Subcutaneous abdominal adipose tissue (tissue), 5 donors: ENCODE measurements around the gene C4orf33.
"Not testable (repeated sequence)": the region's sequence is repeated elsewhere in the genome, so short reads cannot be mapped to it uniquely, and the experiment has no call there.

ENCODE experiments used
- H3K27ac ChIP-seq: one replicate; pipeline ENCODE4 v1.7.0; 2013; ENCODE audit warnings: low read depth, mild to moderate bottlenecking, inconsistent platforms, low read length, moderate library complexity
- H3K27me3 ChIP-seq, 5 donors: one replicate each; pipeline ENCODE4 v1.7.0; 2013; ENCODE audit warnings: low read length in 5 of 5, inconsistent platforms in 1 of 5; ENCODE audit not compliant: control insufficient read depth in 5 of 5, insufficient read depth in 4 of 5
- H3K36me3 ChIP-seq, 5 donors: one replicate each; pipeline ENCODE4 v1.7.0; 2013; ENCODE audit warnings: low read length in 5 of 5; ENCODE audit not compliant: control insufficient read depth in 5 of 5, insufficient read depth in 5 of 5
- H3K4me1 ChIP-seq, 5 donors: one replicate each; pipeline ENCODE4 v1.7.0; 2013; ENCODE audit warnings: low read length in 5 of 5, mild to moderate bottlenecking in 3 of 5, moderate library complexity in 1 of 5; ENCODE audit not compliant: control insufficient read depth in 5 of 5, insufficient read depth in 5 of 5
- H3K4me3 ChIP-seq, 5 donors: one replicate each; pipeline ENCODE4 v1.7.0; 2013; ENCODE audit warnings: low read length in 5 of 5, low read depth in 1 of 5
- H3K9ac ChIP-seq, 5 donors: one replicate each; pipeline ENCODE4 v1.7.0; 2013; ENCODE audit warnings: low read length in 5 of 5, mild to moderate bottlenecking in 4 of 5, moderate library complexity in 3 of 5
- H3K9me3 ChIP-seq, 5 donors: one replicate each; pipeline ENCODE4 v1.7.0; 2013; ENCODE audit warnings: low read length in 5 of 5; ENCODE audit not compliant: control insufficient read depth in 5 of 5
- donor health status: healthy.
- donor health status: healthy.
- donor health status: healthy.
- donor health status: healthy.
- donor health status: healthy.

C4orf33 gene

GRCh38 chr4:129095811-129096454 lies at the start of gene C4orf33:
Gene C4orf33 (plus strand): TSS chr4:129096152. CDS start chr4:129102611, 6,459 bp downstream.
- peak within 1 kb of the TSS; percentile 86 to 95 (median 89) for H3K9ac ChIP-seq
- H3K27ac ChIP-seq = peak within 1 kb of the TSS; percentile 95
- H3K36me3 ChIP-seq = no peaks in the 10 kb centered on the region
- H3K9me3 ChIP-seq = no peaks in the 10 kb centered on the region
- H3K4me1 ChIP-seq = peaks cover 5 to 25% (median 17%) of the 10 kb centered on the region in 5 donors
- peak within 1 kb of the TSS; percentile 84 to 97 (median 91) for H3K4me3 ChIP-seq
- no peaks in the 10 kb centered on the region for H3K27me3 ChIP-seq

- no peak overlapping the region for H3K27ac ChIP-seq
- no peak overlapping the region for H3K9ac ChIP-seq
- H3K36me3 ChIP-seq = peaks cover 0 to 14% (median 10%) of the 10 kb centered on the region in 5 donors
- H3K4me1 ChIP-seq = no peaks in the 10 kb centered on the region
- H3K9me3 ChIP-seq = peaks cover 22 to 68% (median 57%) of the 10 kb centered on the region in 5 donors
- no peaks in the 10 kb centered on the region for H3K27me3 ChIP-seq
- H3K4me3 ChIP-seq = no peak overlapping the region
These were observed 36.9 kb upstream of the C4orf33 start for GRCh38 chr4:129059028-129059427.

- Histone ChIP-seq H3K9me3 (peaks cover 20 to 47% (median 45%) of the 10 kb centered on the region in 5 donors), H3K9ac (no peak overlapping the region), H3K4me1 (no peaks in the 10 kb centered on the region), H3K27me3 (no peaks in the 10 kb centered on the region), H3K36me3 (peaks cover 0 to 14% (median 10%) of the 10 kb centered on the region in 5 donors), H3K27ac (no peak overlapping the region), H3K4me3 (peak overlapping the region in 1 of 5 donors; percentile 5)
These were observed 33.4 kb upstream of the C4orf33 start for GRCh38 chr4:129062580-129062979.

- Histone ChIP-seq H3K27me3 (no peaks in the 10 kb centered on the region), H3K4me3 (peak overlapping the region in 3 of 5 donors; percentile 38 to 49 (median 39)), H3K9ac (no peak overlapping the region), H3K4me1 (no peaks in the 10 kb centered on the region), H3K9me3 (peaks cover 20 to 53% (median 45%) of the 10 kb centered on the region in 5 donors), H3K27ac (no peak overlapping the region), H3K36me3 (peaks cover 0 to 14% (median 10%) of the 10 kb centered on the region in 5 donors)
These were observed 32.3 kb upstream of the C4orf33 start for GRCh38 chr4:129063640-129064039.

- Histone ChIP-seq H3K4me3 (no peak overlapping the region), H3K9me3 (peaks cover 12 to 44% (median 40%) of the 10 kb centered on the region in 5 donors), H3K27ac (no peak overlapping the region), H3K27me3 (no peaks in the 10 kb centered on the region), H3K9ac (no peak overlapping the region), H3K4me1 (no peaks in the 10 kb centered on the region), H3K36me3 (peaks cover 0 to 14% (median 10%) of the 10 kb centered on the region in 5 donors)
These were observed 31.2 kb upstream of the C4orf33 start for GRCh38 chr4:129064717-129065116.

- not testable (repeated sequence) for H3K27me3 ChIP-seq, H3K4me3 ChIP-seq, H3K9ac ChIP-seq, H3K9me3 ChIP-seq, H3K27ac ChIP-seq, H3K36me3 ChIP-seq, H3K4me1 ChIP-seq
These were observed 26.4 kb upstream of the C4orf33 start for GRCh38 chr4:129069537-129069936.

- H3K36me3 ChIP-seq = peaks cover 10 to 27% (median 14%) of the 10 kb centered on the region in 5 donors
- no peak overlapping the region for H3K27ac ChIP-seq
- no peaks in the 10 kb centered on the region for H3K27me3 ChIP-seq
- no peak overlapping the region for H3K9ac ChIP-seq
- H3K9me3 ChIP-seq = peaks cover 0 to 6% (median 0%) of the 10 kb centered on the region in 5 donors
- H3K4me3 ChIP-seq = no peak overlapping the region
- H3K4me1 ChIP-seq = no peaks in the 10 kb centered on the region
These were observed 18.6 kb upstream of the C4orf33 start for GRCh38 chr4:129077326-129077725.

GRCh38 chr4:129080129-129080528 lies 15.8 kb upstream of the C4orf33 start:
- H3K36me3 ChIP-seq = peaks cover 7 to 23% (median 10%) of the 10 kb centered on the region in 5 donors

GRCh38 chr4:129082302-129082701 lies 13.7 kb upstream of the C4orf33 start:
- Histone ChIP-seq H3K9me3 (peaks cover 0 to 10% (median 3%) of the 10 kb centered on the region in 5 donors), H3K27ac (no peak overlapping the region)

More at GRCh38 chr4:129080129-129080528, 15.8 kb upstream of the C4orf33 start:
- no peak overlapping the region for H3K4me3 ChIP-seq
- no peaks in the 10 kb centered on the region for H3K27me3 ChIP-seq
- H3K27ac ChIP-seq = no peak overlapping the region
- H3K9me3 ChIP-seq = peaks cover 0 to 6% (median 0%) of the 10 kb centered on the region in 5 donors
- H3K9ac ChIP-seq = no peak overlapping the region
- H3K4me1 ChIP-seq = no peaks in the 10 kb centered on the region

GRCh38 chr4:129085472-129085871 lies 10.5 kb upstream of the C4orf33 start:
- Histone ChIP-seq H3K9me3 (peaks cover 0 to 4% (median 3%) of the 10 kb centered on the region in 5 donors), H3K27ac (no peak overlapping the region), H3K4me3 (no peak overlapping the region), H3K27me3 (no peaks in the 10 kb centered on the region), H3K4me1 (no peaks in the 10 kb centered on the region), H3K9ac (no peak overlapping the region), H3K36me3 (peaks cover 0 to 9% (median 6%) of the 10 kb centered on the region in 5 donors)

More at GRCh38 chr4:129082302-129082701, 13.7 kb upstream of the C4orf33 start:
- Histone ChIP-seq H3K27me3 (no peaks in the 10 kb centered on the region), H3K36me3 (peaks cover 6 to 23% (median 10%) of the 10 kb centered on the region in 5 donors), H3K4me1 (no peaks in the 10 kb centered on the region), H3K4me3 (no peak overlapping the region), H3K9ac (no peak overlapping the region)
